HG03108 (cell line): ENCODE data around the gene PATZ1.
A peak's percentile ranks its signal among the peaks of the same experiment; 100 is the strongest.
"Not testable (repeated sequence)": the region's sequence is repeated elsewhere in the genome, so short reads cannot be mapped to it uniquely, and the experiment has no call there.

ENCODE experiments used
- ATAC-seq: cut with Tn5 transposase; IDR thresholded peaks from one replicate; pipeline ENCODE4 v1.9.1; 2021; ENCODE audit warnings: moderate library complexity; ENCODE audit not compliant: unreplicated experiment

PATZ1 gene, protein sequence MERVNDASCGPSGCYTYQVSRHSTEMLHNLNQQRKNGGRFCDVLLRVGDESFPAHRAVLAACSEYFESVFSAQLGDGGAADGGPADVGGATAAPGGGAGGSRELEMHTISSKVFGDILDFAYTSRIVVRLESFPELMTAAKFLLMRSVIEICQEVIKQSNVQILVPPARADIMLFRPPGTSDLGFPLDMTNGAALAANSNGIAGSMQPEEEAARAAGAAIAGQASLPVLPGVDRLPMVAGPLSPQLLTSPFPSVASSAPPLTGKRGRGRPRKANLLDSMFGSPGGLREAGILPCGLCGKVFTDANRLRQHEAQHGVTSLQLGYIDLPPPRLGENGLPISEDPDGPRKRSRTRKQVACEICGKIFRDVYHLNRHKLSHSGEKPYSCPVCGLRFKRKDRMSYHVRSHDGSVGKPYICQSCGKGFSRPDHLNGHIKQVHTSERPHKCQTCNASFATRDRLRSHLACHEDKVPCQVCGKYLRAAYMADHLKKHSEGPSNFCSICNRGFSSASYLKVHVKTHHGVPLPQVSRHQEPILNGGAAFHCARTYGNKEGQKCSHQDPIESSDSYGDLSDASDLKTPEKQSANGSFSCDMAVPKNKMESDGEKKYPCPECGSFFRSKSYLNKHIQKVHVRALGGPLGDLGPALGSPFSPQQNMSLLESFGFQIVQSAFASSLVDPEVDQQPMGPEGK

DNA sequence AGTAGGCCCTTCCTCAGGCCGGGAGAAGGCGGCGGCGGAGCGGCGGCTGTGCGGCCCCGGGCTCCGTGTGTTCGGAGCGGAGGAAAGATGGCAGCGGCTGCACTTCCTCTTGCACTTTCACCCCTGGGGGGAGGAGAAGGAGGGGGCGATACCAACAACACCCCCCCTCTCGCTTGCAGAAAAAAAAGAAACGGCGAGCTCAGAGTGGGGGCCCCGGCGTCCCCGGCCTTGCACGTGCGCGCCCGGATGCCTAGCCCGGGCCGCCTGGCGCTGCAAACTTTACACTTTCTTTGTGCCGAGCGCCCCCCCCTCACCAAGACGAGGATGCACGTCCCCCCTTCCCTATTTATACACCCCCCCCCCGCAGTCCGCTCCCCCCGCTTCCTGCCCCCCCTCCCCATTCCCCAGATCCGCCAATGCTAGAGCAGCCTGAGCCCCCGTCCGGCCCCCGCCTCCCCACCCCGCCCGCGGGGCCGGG lies at the start of gene PATZ1:
PATZ1 (minus strand) TSS at position 92 of the 478 bp plus-strand sequence. CDS start 744 bp downstream, outside the sequence.
- peak; percentile 21 for ATAC-seq

DNA sequence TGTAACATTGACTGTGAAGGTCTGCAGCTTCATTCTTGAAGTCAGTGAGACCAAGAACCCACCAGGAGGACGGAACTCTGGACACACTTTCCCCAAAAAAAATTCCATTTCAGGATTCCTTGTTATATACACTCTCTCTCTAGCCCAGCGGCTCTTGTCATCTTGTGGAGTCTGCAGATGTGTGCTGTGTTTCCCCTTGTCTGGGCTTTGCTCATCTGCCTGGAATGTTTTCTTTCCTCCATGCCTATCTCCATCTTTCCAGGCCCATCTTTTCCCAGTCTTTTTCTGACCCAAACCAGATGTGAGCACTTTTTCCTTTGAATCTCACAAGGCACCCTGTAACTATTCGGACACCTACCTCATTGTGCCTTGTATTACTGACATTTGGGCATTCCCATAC lies 48.2 kb upstream of the PATZ1 start:
- ATAC-seq = no peak

DNA sequence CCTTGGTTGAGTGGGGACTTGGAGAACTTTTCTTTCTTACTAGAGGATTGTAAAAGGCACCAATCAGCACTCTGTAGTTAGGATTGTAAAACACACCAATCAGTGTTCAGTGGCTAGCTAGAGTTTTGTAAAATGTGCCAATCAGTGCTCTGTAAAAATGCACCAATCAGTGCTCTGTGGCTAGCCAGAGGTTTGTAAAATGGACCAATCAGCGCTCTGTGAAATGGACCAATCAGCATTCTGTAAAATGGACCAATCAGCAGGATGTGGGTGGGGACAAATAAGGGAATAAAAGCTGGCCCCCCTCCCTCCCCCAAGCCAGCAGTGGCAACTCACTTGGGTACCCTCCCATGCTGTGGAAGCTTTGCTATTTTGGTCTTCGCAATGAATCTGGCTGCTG lies 47.7 kb upstream of the PATZ1 start:
- ATAC-seq = no peak

DNA sequence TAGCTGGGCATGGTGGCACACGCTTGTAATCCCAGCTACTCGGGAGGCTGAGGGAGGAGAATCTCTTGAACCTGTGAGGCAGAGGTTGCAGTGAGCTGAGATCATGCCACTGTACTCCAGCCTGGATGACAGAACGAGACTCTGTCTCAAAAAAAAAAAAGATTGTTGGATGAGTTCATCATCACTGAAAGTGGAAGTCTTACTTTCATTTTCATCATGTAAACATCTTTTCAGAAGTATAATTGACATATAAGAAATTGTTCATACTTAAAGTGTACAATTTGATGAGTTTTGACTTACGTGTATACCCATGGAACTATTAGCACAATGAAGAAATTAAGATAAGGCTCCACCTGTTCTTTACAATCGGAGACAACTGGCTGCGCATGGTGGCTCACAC lies 32.5 kb upstream of the PATZ1 start:
- ATAC-seq = not testable (repeated sequence)

DNA sequence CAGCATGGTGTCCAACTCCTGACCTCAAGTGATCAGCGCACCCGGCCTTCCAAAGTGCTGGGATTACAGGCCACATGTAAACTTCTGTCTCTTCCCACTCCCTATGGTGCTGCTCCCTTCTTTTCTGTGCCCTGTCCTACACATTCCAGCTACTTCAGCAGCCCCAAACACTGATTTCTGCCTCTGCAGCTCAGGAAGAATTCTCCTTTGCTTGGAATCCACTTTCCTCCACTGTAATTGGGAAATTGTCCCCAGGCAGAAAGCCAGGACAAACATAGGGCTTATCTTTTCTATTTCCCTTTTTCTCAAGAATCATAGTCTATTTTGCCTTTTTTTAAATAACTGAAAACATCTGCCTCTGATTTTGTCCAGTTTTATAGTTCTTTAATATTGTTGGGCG lies 32.0 kb upstream of the PATZ1 start:
- ATAC-seq = no peak

DNA sequence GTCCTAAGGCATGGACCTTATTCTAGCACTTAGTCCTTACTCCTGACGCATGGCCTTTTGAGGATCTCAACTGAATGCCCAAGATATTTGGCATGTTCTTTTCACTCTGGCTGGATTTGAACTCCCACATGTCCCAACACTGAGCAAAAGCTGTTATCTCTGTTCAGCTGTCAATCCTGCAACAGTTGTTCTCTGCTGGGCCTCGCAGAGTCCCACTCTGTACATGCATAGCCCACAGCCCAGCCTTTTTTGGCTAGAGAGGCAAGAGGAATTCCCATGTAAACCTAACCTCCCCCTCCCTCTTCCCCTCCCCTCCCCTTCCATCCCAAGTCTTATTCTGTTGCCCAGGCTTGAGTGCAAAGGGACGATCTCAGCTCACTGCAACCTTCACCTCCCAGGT lies 31.5 kb upstream of the PATZ1 start:
- no peak for ATAC-seq

DNA sequence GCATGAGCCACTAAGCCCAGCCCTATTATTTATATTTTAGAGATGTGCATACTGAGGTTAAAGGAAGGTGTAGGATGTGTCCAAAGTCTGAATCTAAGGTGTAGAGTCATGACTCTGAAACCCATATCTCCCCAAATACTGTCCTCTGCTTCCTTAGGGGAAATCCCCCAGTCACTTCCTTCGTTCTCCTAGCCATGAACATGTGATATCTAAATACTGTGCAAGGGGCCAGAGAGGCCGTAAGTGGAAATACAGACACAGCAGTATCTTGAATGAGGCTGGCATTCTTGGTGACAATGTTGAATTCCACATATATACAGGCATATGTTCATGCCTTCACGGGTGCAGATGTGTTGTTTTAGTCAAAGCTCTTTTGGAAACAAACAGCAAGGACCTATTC lies 21.3 kb upstream of the PATZ1 start:
- no peak for ATAC-seq

DNA sequence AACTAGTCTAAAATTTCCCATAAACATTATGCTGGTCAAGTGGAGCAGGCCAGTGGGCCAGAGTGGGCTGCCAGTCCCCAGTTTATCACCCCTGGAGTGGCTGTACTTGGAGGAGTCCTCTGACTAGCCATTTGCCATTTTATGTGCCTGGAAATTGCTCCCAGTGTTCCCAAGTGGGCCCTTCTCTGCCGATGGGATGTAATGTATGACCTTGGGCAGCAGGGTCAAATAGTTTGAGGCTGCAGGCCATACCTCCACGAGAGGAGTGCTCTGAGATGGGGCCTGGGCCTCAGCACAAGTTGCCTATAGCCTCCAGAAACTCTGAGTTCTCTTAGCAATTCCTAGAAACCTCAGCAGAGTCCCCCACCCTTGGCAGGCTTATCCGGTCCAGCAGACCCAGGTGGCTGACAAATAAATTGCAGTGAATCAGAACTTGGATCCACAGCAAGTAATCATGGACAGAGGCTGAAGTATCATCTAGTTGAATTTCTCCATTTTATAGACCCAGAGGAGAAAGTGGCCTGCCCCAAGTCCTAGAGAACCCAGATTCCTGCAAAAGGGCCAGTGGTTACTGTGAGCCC lies 17.8 kb upstream of the PATZ1 start:
- ATAC-seq = no peak

DNA sequence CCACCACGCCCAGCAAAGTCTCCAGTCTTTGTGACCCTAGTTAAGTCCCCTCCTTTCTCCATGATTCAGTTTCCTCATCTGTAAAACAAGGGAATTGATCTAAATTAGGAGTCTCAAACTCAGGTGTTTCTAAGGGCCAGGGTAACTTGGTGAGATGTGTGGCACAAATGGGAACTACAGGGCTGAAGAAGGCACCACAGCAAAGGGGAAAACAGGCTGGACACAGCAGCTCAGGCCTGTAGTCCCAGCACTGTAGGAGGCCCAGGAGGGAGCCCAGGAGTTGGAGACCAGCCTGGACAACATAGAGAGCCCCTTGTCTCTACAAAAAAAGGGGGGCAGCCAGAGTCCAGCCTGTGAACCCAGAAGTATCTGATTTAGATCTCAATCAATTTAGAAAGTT lies 15.6 kb upstream of the PATZ1 start:
- no peak for ATAC-seq

DNA sequence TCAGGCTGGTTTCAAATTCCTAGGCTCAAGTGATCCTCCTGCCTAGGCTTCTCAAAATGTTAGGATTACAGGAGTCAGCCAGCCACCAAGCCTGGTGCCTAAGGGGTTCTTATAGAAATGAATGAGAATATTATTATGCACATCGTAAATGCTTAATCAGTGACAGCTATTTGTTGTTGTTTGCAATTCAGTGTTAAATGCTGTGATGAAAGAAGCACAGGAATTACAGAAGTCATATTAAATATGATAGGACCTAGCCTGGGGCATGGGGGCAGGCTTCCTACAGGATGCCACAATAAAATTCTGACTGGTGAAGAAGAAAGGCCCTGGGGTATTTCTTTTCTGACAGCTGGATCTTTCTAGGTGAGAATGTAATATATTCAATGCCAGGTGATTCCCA lies 13.9 kb upstream of the PATZ1 start:
- no peak for ATAC-seq

DNA sequence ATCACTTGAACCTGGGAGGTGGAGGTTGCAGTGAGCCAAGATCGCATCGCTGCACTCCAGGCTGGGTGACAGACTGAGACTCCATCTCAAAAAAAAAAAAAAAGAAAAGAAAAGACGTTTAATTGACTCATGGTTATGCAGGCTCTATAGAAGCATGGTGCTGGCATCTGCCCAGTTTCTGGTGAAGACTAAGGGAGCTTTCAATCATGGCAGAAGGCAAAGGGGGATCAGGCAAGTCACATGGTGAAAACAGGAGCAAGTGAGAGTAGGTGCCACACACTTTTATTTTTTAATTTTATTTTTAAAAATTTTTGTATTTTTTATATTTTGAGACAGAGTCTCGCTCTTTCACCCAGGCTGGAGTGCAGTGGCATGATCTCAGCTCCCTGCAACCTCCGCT lies 8.4 kb upstream of the PATZ1 start:
- no peak for ATAC-seq

DNA sequence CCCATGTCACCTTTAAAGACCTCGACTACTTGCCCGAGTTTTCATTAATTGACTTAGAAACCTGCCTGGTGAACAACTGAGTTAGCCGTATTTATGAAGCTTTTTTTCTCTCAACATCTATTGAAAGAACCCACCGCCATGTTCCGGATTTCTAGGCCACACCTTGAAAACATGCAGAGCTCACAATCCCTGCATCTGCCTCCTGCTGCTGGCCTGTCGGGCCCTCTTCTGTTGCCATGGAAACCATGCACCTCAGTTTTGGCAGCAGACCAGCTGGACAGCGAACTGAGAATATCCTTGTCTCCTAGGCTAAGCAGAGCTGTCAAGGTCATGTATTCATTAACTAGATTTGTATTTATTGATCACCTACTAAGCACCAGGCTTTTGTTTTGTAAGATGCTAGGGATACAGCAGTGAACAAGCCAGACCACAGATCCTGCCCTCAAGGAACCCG lies 4.3 kb upstream of the PATZ1 start:
- ATAC-seq = no peak

DNA sequence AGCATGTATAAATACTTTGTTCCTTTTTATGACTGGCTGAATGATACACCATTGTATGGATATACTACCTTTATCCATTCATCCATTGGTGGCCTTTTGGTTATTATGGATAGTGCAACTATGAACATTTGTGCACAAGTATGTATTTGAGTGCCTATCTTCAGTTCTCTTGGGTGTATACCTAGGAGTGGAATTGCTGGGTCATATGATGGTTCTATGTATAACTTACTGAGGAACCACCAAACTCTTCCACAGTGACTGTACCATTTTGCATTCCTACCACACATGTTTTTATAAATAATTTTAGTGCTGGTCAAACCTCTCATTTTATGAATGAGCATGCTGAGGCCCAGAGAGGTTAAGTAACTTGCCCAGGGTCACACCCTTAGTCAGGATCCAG lies 3.8 kb upstream of the PATZ1 start:
- ATAC-seq = no peak

DNA sequence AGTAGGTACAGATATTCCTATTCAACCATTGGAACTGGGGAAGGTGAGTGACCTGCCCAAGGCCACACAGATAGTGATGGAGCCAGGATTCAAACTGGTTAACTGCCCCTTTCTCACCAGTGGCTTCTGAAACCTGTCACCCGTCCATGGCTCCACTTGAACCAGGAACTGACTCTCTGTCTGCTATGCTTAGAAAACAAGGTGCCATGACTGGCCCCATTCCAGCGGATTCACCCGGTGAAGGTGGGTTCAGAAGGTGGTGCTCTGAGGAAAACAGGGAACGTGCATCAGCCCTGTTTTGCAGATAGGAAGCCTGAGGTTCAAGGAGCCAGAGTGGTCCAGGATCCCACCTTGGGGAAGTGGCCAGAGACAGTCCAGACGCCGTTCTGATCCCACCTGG lies 2.6 kb upstream of the PATZ1 start:
- no peak for ATAC-seq

DNA sequence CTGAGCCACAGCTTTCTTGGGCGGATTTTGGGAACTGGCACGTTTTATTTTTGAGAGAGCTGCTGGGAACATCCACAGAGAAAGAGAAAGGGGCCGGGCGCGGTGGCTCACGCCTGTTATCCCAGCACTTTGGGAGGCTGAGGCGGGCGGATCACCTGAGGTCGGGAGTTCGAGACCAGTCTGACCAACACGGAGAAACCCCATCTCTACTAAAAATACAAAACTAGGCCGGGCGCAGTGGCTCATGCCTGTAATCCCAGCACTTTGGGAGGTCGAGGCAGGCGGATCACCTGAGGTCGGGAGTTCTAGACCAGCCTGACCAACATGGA lies 1.8 kb upstream of the PATZ1 start:
- ATAC-seq = not testable (repeated sequence)

DNA sequence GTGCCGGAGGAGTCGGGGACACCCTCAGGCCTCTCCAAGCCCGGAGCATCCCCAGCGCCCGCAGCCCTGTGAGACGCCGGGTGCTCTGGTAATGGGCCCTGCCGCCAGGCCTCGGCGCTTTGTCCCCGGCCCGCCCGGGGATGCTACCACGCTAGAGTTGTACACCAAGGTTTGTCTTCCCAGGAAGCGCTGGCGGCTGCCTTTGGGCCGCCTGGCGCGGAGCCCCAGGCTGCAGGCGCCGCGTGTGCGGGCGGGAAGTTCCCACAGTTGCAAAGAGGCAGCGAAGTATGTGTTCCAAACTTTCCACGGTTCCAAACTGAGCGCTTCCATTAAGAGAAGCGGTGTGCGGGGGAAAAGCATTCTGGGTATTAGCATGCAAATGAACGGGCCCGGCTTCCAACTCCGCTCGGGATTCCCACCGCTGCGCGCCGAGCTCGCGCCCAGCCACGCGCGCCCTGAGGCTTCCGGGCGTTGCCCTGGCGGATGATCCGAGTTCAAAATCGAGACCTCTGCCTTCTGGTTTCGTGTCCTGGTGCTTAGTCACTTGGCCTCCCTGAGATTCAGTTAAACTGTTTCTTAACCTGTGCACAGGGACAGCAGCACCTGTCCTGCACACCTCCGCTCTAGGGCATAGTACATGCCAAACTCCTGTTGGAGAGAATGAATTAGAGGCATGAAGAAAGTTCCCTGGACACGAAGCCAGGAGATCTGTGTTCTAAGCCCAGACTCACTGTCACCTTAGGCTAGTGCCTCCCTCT lies 1.3 kb upstream of the PATZ1 start:
- ATAC-seq = no peak

DNA sequence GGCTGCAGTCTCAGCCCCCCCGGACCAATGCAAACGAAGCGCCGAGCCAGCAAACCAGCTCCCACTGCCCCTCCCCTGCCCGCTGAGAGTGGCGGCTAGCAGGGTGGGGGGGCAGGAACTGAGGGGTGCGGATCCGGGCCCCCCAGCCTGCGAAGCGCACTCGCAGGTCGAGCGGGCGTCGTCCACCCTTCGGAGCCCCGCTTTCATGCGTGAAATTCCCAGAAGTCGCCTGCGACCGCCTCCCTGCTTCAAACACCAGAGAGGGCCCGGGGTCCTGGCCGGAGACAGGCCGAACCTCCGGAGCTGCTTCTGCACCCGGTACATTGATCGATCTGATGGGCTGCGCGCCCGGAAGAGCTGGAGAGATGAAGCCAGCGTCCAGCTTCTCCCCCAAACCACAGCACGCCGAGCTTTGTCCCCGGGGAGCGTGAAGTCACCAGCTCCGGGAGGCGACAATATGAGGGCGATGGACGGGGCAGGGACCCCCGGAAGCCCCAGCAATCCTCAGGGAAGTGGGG lies 646 bp upstream of the PATZ1 start:
- no peak for ATAC-seq

DNA sequence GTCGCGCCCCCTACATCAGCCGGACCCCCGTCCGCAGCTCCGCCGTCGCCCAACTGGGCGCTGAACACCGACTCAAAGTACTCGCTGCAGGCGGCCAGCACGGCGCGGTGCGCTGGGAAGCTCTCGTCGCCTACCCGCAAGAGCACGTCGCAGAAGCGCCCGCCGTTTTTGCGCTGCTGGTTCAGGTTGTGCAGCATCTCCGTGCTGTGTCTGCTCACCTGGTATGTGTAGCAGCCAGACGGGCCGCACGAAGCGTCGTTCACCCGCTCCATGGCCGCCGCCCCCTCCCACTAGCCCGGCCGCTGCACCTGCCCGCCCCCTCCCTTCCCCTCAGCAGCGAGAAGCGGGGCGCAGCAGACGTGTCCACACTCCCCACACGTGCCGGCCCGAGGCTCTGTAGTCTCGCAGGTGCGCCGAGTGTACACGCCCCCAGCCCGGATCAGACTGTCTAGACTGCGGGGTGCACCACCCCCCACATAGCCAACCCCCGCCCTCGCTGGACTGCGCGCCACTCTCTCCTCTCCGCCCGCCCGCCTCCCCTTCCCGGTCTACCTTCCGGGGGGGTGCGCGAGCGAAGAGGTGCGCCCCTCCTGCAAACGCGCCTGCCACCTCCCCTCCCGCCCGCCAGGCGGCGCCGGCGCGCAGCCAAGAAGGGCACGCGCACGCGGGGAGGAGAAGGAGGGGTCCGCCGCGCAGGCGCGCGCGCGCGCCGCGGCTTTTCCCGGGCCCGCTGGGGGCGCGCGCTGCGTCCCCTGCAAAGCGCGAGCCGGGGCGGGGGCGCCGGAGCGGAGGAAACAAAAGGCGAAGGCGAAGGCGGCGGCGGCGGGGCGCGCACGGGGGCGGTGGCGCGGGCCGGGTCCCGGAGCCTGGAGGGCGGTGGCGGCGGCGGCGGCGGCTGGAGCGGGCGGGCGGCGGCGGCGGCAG lies 553 bp downstream of the PATZ1 start:
- ATAC-seq = peak; percentile 39

DNA sequence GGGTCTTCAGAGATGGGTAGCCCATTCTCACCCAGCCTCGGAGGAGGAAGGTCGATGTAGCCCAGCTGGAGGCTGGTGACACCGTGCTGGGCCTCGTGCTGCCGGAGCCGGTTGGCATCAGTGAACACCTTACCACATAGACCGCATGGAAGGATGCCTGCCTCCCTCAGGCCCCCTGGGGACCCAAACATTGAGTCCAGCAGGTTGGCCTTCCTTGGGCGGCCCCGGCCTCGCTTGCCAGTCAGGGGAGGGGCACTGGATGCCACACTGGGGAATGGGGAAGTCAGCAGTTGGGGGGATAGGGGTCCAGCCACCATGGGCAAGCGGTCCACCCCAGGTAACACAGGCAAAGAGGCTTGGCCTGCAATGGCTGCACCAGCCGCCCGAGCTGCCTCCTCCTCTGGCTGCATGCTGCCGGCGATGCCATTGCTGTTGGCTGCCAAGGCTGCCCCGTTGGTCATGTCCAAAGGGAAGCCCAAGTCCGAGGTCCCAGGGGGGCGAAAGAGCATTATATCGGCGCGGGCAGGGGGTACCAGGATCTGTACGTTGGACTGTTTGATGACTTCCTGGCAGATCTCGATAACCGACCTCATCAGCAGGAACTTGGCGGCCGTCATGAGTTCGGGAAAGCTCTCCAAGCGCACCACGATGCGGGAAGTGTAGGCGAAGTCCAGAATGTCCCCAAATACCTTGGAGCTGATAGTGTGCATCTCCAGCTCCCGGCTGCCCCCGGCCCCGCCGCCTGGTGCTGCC lies 1.4 kb downstream of the PATZ1 start:
- no peak for ATAC-seq
